Brain microvascular endothelial cell (primary cell): ENCODE data around the gene SEMA6D.

ENCODE experiments used
- DNase-seq: peaks from one replicate; pipeline ENCODE4 v3.0.0-alpha.2; 2020
- H3K27ac ChIP-seq: fragments of 250-450 bp; sonication (Bioruptor Pico); 2 replicates; pipeline ENCODE4 v1.5.1; 2020; ENCODE audit warnings: mild to moderate bottlenecking, moderate library complexity
- H3K27me3 ChIP-seq: fragments of 250-450 bp; sonication (Bioruptor Pico); replicated peaks from 2 replicates; pipeline ENCODE4 v1.5.1; 2020; ENCODE audit warnings: mild to moderate bottlenecking
- H3K36me3 ChIP-seq: fragments of 250-450 bp; sonication (Bioruptor Pico); replicated peaks from 2 replicates; pipeline ENCODE4 v1.5.1; 2020; ENCODE audit warnings: mild to moderate bottlenecking
- H3K4me3 ChIP-seq: 2 replicates; pipeline ENCODE4 v1.5.1; 2011; ENCODE audit warnings: low read depth, mild to moderate bottlenecking, control low read depth, low read length, moderate library complexity
- CTCF ChIP-seq: IDR thresholded peaks from 2 replicates; pipeline ENCODE4 v1.5.1; 2011; ENCODE audit warnings: low read depth, mild to moderate bottlenecking, moderate library complexity, low read length, control low read depth, inconsistent platforms; ENCODE audit errors: missing control alignments
- in situ Hi-C: cut with HindIII; loops from 2 replicates; pipeline ENCODE4 v1.10.0; 2017; ENCODE audit warnings: low sequenced_read_pairs, low pct_ligation_motif_present

SEMA6D gene

GRCh38 chr15:47717036-47717612, at the start of gene SEMA6D:
Gene SEMA6D, plus strand, starts transcription at chr15:47717505. Its CDS starts 42,294 bp downstream, at chr15:47759799.
- no peaks in the 10 kb centered on the region for H3K27me3 ChIP-seq
- in situ Hi-C loops = no loop called here
- peak; percentile 61 for DNase-seq
- peak within 1 kb of the TSS; percentile 6 for H3K27ac ChIP-seq
- TF ChIP-seq CTCF = no peak
- no peaks in the 10 kb centered on the region for H3K36me3 ChIP-seq
- H3K4me3 ChIP-seq = peak within 1 kb of the TSS; percentile 69

DNA sequence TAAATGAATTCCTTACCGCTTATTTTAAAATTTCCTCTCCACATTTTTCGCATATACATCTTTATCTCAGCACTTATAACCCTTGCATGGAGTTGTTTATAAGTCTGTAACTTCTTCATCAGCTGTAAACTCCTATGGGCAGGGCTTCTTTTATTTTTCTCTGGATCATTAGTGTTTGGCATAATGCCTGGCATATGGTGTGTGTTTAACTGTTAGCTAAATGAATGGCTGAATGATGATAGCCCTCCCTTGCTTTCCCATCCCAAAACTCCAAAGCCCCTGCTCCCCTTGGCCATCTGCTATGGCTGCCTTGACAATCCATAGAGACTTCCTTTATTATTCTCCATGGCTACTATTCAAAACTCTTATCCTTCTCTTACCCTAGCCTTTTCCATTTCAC, 48.1 kb upstream of the SEMA6D start:
- Histone ChIP-seq H3K4me3 (no peak overlapping the region), H3K36me3 (no peaks in the 10 kb centered on the region), H3K27ac (no peak overlapping the region), H3K27me3 (no peaks in the 10 kb centered on the region)
- in situ Hi-C loops = no loop called here
- DNase-seq = no peak
- TF ChIP-seq CTCF = no peak

- no peak for DNase-seq
- H3K4me3 ChIP-seq = no peak overlapping the region
- TF ChIP-seq CTCF = no peak
- H3K27ac ChIP-seq = no peak overlapping the region
- no peaks in the 10 kb centered on the region for H3K36me3 ChIP-seq
- in situ Hi-C loops = no loop called here
- H3K27me3 ChIP-seq = no peaks in the 10 kb centered on the region
Observed at GRCh38 chr15:47670365-47670764, 46.9 kb upstream of the SEMA6D start.

- Histone ChIP-seq H3K36me3 (no peaks in the 10 kb centered on the region), H3K4me3 (no peak overlapping the region), H3K27ac (no peak overlapping the region), H3K27me3 (no peaks in the 10 kb centered on the region)
- in situ Hi-C loops = no loop called here
- DNase-seq = no peak
- no peak for TF ChIP-seq CTCF
Observed at GRCh38 chr15:47673232-47673761, 44.0 kb upstream of the SEMA6D start.

DNA sequence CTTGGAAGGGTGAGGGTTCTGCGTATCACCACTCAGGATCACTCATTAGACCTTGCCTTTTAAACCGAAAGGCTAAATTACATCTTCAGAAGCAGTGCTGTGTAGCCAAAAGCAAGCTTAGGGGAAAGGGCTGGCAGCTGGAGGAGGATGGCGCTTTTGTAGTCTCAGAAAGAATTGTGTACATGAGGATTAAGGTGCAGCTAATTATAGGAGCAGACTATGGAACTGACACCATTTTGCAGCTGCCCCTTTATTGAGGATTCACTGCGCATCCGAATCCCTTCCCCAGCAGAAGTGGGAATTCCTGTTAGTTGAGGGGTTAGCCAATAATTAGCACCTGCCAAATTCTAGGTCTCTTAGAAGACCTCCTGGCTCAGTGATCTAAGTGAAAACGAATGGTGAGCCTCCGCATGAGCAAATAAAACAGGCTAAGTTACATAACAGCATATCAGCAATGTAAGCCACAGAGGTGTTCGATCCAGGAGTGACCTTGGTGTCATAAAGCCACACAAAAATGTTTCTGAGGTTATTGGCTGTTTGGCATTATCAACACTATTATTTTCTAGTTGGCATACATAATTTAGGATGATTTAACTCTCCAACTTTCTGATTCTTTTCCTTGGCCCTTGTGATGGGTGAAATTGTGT, 42.6 kb upstream of the SEMA6D start:
- TF ChIP-seq CTCF = no peak
- Histone ChIP-seq H3K4me3 (no peak overlapping the region), H3K27me3 (no peaks in the 10 kb centered on the region), H3K36me3 (no peaks in the 10 kb centered on the region), H3K27ac (no peak overlapping the region)
- DNase-seq = no peak
- in situ Hi-C loops = no loop called here
